HG03175 (cell line): ENCODE data around the gene FOXK2.
"Not testable (repeated sequence)": the region's sequence is repeated elsewhere in the genome, so short reads cannot be mapped to it uniquely, and the experiment has no call there.

Experiments
- ATAC-seq: cut with Tn5 transposase; IDR thresholded peaks from one replicate; pipeline ENCODE4 v1.9.1; 2021; ENCODE audit warnings: mild to moderate bottlenecking, moderate library complexity; ENCODE audit not compliant: unreplicated experiment

The FOXK2 gene

DNA sequence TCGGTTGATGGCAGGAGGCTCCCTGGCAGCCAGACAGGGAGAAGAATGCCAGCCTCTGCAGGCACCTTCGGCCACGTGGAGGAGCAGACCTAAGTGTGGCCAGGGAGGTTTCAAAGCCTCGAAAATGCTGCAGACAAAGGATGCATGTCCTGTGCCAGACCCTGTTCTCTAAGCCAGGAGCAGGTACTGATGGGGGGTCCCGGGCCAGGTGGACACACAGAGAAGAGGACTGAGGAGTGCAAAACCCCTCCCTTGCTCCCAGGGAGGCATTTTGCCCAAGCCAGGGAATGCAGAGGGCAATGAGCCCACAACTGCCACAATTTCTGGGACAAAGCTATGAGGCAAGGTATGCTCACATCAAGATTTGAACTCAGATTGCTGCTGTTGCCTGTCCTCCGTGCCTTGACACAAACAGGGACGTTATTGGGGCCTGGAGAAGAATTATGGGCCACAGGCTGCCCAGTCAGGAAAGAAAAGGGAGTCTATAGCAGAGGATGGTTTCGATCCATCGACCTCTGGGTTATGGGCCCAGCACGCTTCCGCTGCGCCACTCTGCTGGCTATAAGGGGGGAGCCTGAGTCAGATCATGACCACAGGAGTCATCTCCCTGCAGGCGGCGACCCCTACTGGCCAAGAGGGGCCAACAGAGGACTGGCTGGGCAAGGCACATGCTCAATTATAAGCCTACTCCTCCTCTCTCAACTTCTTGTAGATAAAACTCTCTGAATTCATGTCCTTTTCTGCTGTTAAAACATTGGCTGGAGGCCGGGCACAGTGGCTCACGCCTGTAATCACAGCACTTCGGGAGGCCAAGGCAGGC lies 25.1 kb upstream of the FOXK2 start:
- peak; percentile 65 for ATAC-seq

DNA sequence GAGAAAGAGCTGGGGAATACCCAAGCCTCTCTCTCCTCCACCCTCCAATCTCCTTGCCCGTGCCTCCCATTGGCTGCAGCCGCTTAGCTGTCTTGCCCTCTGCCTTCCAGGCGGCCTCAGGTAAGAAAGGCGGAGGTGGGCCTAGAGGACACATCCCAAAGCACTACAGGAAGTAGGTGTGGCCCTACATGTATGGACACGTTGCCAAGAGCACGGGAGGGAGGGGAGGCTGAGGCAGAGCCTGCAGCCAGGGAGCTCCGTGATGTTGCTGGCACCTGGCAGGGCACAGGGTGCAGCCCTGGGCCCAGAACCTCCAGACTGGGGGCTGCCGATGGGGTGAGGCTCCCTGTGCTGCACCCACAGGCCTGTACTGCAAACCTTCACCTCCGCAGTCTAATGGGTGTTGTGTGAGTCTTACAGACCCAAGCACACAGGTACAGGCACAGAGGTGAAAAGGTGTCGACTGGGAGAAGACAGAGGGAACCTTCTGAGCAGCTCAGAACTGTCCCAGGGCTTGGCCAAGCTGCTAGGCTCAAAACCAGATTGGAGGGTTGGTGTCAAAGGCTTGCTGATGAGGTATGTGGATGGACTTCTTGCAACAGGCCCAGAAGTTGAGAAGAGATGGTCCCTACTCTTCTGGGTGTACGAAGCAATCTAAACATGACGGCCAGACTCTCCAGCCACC lies 23.5 kb upstream of the FOXK2 start:
- ATAC-seq = no peak

DNA sequence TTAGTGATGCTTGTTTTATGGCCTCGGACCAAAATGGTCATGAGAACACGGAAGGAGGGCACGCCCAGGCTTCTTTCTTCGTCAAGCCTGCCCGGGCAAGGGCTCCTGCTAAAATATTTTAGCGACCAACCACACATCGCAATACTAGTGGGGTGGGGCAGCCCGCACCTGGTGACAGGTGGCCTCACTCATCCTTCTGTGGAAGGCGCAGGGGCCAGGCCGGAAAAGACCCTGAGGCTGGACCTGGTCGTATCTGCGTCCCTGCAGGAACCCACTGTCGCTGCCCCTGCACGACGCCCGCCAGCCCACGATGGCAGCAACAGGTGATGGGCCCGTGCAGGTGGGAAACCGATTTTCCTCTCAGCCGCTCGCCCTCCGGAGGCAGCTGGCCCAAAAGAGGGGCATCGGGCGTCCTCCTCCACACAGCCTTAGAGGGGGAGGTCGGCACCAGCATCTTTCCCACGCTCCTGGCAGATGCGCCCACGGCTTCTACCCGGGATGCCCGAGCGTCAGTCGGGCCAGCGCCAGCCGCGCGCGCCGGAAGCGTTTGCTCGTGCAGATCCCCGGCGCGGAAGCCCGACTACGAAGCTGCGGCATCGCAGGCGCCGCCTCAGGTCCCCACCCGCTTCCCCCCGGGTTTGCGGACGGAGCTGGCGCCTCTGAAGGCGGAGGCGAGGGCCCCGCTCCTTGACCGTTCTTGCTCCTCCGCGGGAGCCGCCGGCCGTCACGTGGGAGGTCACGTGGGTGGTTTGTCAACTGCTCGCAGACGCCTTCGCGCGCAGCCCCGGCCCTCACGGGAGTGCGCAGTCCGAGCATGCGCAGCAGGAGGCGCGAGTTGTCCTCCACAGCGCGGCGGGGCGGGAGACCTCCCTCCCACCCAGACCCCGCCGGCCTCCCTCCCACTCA lies 22.8 kb upstream of the FOXK2 start:
- peak; percentile 69 for ATAC-seq

DNA sequence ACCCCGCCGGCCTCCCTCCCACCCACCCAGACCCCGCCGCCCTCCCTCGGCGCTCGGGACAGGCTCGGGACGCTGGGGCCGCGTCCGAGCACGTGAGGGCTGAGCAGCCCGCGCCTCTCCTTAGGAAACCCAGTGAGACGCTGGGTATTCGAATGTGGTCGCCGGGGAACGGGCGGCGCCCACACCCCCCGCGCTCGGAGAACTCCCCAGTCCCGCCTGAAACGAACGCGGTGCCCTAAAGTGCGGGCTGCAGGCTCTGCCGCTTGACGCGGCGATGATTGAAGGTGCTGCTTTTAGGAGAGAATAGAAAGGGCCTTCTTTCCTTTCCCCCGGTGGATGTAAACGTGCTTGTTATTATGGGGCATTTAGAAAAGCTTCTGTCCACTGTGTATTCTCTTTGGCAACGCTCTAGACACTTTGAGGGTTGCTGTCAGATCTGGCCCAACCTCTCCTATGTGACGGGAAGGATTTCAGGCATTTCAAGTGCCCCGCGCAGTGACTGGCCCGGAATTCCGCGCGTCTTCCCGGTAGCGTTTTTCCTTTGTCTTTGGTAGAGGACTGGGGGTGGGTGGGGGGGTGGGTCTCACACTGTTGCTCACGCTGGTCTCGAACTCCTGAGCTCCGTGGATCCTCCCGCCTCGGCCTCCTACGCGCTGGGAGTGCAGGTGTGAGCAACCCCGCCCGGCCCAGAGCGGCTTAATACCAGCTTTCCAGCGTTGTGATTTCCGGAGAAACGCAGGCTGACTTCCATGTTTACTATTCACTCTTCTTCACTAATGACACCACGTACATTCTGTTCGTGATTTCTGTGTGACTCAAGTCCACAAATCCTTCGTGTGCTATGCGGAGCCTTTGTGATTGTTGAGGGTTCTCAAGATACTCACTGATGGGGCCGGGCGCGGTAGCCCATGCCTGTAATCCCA lies 21.8 kb upstream of the FOXK2 start:
- no peak for ATAC-seq

DNA sequence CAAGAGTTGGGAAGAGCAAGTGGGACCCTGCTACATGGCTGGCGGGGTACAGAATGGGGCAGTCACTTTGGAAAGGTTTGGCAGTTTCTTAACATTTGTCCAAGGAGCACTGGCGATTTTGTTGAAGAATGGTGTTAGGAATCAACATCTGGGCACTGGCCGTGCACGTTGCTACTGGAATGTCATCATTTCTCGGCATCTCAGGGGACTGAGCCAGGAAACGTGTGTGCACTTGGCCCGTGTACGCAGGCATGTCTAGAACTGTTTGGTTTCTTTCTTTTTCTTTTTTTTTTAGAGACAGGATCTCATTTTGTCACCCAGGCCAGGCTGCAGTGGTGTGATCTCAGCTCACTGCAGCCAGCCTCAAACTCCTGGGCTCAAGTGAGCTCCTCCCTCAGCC lies 17.3 kb upstream of the FOXK2 start:
- no peak for ATAC-seq

DNA sequence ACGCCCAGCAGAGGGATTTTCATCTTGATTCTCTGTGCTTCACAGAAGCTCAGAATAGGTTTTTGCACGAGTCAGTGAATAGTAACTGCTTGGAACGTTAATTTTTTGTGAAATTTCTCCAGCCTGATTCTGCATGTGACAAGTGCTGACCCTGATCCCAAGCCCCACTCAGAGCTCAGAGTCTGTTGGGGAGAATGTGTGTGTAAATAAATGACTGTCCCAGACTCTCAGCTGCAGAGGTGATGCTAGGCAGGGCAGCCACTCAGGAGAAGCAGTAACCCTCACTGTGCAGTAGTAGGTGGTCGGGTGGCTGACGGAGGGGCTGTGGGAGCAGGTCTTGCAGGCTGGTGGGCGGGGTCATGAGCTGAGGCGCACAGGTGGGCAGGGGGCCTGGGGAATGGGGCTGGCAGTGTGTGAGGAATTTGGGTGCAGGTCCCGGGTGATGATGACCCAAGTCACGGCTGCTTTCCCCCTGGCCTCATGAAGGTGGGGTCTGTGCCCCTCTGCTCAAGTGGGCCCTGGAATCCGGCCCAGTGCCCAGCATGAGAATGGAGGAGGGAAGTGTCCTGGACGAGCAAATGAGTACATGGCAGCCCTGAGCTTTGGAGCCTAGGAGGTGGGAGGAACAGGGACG lies 16.3 kb upstream of the FOXK2 start:
- ATAC-seq = no peak

DNA sequence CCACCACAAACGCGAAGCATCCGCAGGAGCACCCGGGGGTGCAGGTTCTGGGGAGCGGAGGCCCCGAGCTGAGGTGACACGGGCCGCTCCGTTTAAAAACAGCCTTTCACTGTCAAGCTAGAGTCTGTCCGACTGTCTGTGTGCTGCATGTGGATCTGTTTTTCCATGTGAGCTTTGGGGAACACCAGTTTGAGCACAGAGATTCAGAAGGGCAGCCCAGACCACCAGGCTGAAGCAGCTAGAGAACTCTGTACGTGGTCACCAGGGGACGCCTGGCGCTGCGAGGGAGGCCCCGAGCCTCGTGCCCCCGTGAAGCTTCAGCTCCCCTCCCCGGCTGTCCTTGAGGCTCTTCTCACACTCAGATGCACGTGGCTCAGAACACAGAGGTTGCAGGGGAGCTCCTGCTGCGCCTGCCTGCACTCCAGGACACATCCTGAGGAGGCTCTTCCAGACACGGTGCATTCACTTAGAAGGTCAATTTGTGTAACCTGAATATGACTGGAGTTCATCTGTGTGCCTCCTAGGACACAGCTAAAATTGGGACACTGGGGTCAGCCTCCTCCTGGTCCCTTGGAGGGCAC lies 15.7 kb upstream of the FOXK2 start:
- ATAC-seq = no peak

DNA sequence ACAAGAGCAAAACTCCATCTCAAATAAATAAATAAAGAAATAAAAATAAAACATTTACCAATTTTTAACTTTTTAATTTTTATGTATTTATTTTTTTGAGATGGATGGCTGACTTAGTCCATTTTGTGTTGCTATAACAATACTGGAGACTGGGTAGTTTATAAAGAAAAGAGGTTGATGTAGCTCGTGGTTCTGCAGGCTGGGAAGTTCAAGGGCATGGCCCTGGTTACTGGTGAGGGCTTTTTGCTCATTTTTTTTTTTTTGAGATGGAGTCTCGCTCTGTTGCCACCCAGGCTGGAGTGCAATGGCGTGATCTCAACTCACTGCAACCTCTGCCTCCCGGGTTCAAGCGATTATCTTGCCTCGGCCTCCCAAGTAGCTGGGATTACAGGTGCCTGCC lies 14.2 kb upstream of the FOXK2 start:
- ATAC-seq = no peak

DNA sequence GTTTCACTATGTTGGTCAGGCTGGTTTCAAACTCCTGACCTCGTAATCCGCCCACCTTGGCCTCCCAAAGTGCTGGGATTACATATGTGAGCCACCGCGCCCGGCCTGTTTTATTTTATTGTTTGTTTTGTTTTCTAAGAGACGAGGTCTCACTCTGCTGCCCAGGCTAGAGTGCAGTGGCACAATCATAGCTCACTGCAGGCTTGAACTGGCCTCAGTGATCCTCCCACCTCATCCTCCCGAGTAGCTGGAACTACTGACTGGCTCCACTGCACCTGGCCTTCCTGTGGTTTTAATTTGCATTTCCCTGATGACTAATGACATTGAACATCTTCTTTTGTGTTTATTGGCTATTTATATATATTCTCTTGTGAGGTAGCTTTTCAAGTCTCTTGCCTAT lies 13.1 kb upstream of the FOXK2 start:
- ATAC-seq = peak; percentile 93

DNA sequence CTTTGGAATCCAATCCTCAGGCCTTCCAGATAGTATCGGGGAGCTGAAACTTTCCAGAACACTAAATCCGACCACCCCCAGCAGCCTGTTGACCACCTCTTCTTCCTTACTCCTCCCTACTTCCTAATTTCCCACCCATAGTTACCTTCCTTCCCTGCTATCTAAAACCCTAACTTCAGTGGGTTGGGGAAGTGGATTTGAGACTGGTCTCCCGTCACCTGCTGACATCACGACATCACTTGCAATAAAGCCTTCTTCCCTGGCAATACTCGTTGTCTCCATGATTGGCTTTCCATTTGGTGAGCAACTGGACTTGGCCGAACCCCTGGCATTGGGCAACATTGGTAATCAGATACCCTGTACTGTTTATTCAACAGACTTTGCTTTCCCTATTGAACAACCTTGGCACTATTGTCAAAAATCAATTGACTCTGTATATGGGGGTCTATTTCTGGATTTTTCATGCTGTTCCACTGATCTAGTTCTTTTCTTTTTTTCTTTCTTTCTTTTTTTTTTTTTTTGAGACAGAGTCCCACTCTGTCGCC lies 11.8 kb upstream of the FOXK2 start:
- no peak for ATAC-seq

DNA sequence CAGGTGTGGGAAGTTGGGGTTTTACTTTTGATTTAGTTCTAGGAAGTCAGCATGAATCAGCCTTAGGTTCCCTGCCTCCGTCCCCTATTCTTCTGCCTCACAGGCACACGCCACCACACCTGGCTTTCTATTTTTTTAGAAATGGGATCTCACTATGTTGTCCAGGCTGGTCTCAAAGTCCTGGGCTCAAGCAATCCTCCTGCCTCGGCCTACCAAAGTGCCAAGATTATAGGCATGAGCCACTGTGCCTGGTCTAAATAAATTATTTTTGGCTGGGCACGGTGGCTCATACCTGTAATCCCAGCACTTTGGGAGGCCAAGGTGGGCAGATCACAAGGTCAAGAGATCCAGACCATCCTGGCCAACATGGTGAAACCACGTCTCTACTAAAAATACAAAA lies 7.9 kb upstream of the FOXK2 start:
- not testable (repeated sequence) for ATAC-seq

DNA sequence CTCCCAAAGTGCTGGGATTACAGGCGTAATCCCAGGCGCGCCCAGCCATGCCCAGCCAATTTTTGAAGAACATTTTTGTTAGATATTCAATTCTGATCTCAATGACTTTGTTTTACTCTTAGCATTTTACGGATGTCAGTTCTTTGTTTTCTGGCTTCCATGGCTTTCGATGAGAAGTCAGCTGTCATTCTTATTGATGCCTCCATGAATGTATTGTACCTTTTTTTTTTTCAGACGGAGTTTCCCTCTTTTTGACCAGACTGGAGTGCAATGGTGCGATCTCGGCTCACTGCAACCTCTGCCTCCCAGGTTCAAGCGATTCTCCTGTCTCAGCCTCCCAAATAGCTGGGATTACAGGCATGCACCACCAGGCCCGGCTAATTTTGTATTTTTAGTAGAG lies 5.7 kb upstream of the FOXK2 start:
- not testable (repeated sequence) for ATAC-seq

DNA sequence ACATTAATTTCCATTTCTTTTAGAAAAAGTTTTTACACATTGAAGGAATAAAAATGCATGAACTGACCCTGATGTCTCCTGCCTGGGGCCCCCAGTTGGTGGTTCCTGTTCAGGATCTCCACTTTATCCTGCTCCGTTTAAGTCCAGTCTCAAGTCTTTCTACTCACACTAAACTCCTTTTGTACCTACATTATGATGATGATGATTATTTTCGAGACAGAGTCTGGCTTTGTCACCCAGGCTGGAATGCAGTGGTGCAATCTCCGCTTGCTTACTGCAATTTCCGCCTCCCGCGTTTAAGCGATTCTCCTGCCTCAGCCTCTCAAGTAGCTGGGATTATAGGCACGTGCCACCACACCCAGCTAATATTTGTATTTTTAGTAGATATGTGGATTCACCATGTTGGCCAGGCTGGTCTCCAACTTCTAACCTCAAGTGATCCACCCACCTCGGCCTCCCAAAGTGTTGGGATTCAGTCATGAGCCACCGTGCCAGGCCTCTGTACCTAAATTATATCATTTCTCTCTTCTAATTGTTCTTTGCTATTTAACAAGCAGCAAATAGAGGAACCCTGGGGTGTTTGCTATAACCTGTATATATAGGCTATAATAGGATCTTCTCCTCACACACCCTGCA lies 2.2 kb upstream of the FOXK2 start:
- no peak for ATAC-seq

DNA sequence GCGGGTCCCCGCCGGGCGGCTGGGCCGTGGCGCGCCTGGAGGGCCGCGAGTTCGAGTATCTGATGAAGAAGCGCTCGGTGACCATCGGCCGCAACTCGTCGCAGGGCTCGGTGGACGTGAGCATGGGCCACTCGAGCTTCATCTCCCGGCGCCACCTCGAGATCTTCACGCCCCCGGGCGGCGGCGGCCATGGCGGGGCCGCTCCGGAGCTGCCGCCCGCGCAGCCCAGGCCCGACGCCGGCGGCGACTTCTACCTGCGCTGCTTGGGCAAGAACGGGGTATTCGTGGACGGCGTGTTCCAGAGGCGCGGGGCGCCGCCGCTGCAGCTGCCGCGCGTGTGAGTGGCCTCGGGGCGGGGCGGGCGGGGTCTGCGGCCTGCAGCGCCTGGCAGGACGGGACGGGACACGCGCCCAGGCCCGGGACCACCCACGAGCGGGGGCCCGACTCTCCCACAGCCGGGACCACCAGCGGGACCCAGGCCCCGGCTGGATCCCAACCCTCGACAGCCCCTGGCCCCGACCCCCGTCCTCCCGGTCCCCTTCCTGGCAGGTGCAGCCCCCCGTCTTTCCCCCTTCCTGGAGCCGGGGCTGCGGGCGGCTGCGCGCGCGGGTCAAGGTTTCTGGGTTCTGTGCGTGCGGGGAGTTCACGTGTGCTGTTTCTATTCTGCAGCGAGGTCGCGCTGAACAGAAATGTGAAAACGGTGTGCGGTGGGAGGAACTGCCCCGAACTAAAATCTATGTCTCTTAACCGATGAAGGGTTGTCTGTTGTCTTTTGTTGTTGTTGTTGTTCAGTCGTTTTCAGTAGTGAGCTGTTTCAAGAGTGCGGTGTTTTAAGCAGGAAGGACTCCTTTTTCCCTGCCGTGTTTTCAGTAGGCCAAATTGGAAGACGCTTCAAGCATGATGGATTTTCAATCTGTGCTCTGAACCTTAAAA lies 705 bp downstream of the FOXK2 start:
- no peak for ATAC-seq

DNA sequence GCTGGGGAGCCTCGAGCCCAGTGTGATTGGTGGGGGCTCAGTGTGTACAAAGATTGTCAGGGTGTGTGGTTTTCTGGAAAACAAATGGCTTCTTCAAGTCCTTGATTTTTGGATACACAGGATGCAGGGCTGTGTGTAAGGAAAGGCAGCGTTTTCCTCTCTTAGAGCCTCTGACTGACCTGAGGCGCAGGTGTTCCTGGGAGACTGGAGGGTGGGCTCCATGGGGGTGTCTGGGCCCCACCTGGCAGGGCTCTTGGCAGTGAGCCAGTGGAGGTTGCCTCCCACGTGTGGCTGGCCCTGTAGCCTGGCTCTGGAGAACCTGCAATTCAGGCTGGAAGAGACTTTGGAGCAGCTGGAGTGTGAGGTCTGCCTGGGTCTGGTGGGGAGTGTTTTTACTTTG lies 5.0 kb downstream of the FOXK2 start:
- ATAC-seq = no peak

DNA sequence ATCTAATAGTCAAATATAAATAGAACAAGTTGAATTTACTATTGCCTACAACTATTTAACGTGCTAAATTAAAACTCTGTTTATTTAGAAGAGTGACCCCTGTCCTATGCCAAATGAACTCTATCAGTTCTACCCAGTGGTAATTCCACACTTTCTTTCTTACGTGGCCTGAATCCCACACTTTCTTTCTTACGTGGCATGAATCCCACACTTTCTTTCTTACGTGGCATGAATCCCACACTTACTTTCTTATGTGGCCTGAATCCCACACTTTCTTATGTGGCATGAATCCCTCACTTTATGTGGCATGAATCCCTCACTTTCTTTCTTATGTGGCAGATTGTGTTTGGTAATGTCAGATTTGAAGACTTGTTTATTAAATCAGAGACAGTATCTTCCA lies 6.2 kb downstream of the FOXK2 start:
- ATAC-seq = no peak

DNA sequence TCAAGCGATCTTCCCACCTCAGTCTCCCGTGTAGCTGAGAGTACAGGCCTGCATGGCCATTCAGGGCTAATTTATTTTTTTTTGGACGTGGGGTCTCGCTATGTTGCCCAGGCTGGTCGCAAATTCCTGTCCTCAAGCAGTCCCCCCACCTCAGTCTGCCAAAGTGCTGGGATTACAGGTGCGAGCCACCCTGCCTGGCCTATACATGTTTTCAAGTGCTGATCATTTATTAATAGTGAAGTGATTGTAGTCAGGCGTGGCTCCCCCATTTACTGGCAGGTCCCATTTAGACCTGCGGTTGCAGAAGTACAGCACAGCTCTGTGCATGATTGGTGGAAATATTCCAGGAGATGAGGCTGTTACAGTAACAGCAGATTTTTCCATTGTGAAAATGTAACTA lies 8.4 kb downstream of the FOXK2 start:
- no peak for ATAC-seq
